SK-N-MC (cell line): ENCODE data around the gene FIBCD1.

Experiments used
- DNase-seq: peaks from one replicate; pipeline ENCODE4 v3.0.0-alpha.2; 2011; ENCODE audit warnings: low read depth, low spot score
- H3K27ac ChIP-seq: fragments of 200-600 bp; sonication (generic); 2 replicates; pipeline ENCODE4 v1.5.1; 2016; ENCODE audit warnings: mixed run types
- H3K36me3 ChIP-seq: fragments of 200-600 bp; sonication (generic); 2 replicates; pipeline ENCODE4 v1.6.1; 2017; ENCODE audit warnings: antibody characterized with exemption, low read length, mixed read lengths; ENCODE audit not compliant: insufficient read depth
- H3K4me3 ChIP-seq: fragments of 200-600 bp; sonication (generic); 2 replicates; pipeline ENCODE4 v1.5.1; 2016
- H3K9ac ChIP-seq: fragments of 200-600 bp; sonication (generic); 2 replicates; pipeline ENCODE4 v1.8.0; 2017; ENCODE audit warnings: mixed run types, mixed read lengths; ENCODE audit not compliant: insufficient read length
- H3K9me3 ChIP-seq: fragments of 200-600 bp; sonication (generic); 2 replicates; pipeline ENCODE4 v1.6.1; 2017; ENCODE audit warnings: low read depth, mild to moderate bottlenecking, antibody characterized with exemption, low read length, moderate library complexity, mixed read lengths
- EZH2 ChIP-seq: fragments of 200-600 bp; sonication (generic); IDR thresholded peaks from one replicate; pipeline ENCODE4 v1.6.1; 2017; ENCODE audit warnings: antibody characterized with exemption
- FOXP2 ChIP-seq: optimal IDR thresholded peaks from 2 replicates; pipeline ENCODE3; 2011; ENCODE audit warnings: mild to moderate bottlenecking, moderate library complexity; ENCODE audit not compliant: insufficient read depth; ENCODE audit errors: extremely low read length, control extremely low read depth
- POLR2AphosphoS5 ChIP-seq: IDR thresholded peaks from 2 replicates; pipeline ENCODE4 v1.6.1; 2012; ENCODE audit warnings: mild to moderate bottlenecking, low read depth, low read length, borderline replicate concordance

FIBCD1 gene

DNA sequence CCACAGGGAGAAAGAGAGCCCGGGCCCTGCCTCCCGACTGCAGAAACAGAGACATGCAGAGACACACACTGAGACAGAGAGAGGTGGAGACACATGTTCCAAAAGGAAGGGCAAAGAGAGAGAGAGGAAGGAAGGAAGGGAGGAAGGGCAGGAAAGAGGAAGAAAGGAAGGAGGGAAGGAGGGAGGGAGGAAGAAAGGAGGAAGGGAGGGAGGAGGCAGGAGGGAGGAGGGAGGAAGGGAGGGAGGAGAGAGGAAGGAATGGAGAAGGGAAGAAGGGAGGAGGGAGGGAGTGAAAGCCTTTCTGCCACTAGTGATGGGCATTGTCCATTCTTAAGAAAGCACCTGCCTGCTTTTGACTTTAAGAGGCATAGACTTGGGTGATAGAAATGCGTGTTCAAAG lies 31.8 kb upstream of the FIBCD1 start:
- Histone ChIP-seq H3K9ac (no peak overlapping the region), H3K4me3 (no peak overlapping the region), H3K9me3 (no peaks in the 10 kb centered on the region), H3K27ac (no peak overlapping the region), H3K36me3 (no peaks in the 10 kb centered on the region)
- no peak for TF ChIP-seq FOXP2
- TF ChIP-seq POLR2AphosphoS5, result no peak
- no peak for TF ChIP-seq EZH2
- no peak for DNase-seq

DNA sequence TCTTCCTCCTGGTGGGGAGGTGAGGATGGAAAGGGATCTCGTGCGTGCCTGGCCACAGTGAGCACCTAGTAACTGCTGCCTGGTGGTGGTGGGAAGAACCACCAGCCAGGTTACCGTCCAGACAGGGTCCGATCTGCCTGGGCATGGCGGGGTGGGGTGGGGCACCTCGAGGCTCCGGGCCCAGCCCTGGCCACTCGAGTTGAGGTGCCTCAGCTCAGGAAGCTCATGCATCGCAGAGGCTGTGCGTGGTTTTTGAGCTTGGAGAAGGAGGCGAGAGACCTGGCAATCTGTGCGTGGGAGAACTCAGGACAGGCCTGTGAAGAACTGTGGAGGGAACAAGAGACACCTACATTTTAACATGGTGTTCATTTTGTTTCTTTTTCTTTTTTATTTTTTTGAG lies 31.0 kb upstream of the FIBCD1 start:
- no peaks in the 10 kb centered on the region for H3K9me3 ChIP-seq
- no peak overlapping the region for H3K4me3 ChIP-seq
- H3K9ac ChIP-seq, result no peak overlapping the region
- H3K27ac ChIP-seq, result no peak overlapping the region
- DNase-seq, result no peak
- TF ChIP-seq FOXP2 (no peak), POLR2AphosphoS5 (no peak), EZH2 (no peak)
- no peaks in the 10 kb centered on the region for H3K36me3 ChIP-seq

DNA sequence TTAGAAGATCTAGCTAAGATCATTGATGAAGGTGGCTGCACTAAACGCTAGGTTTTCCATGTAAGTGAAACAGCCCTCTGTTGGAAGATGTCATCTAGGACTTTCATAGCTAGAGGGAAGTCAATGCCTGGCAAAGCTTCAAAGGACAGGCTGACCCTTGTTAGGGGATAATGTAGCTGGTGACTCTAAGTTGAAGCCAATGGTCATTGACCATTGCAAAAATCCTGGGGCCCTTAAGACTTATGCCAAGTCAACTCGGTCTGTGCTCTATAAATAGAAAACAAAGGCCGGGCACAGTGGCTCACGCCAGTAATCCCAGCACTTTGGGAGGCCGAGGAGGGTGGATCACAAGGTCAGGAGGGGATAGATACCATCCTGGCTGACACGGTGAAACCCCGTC lies 26.6 kb upstream of the FIBCD1 start:
- Histone ChIP-seq H3K9me3 (no peaks in the 10 kb centered on the region), H3K4me3 (no peak overlapping the region), H3K27ac (no peak overlapping the region), H3K9ac (no peak overlapping the region), H3K36me3 (no peaks in the 10 kb centered on the region)
- TF ChIP-seq EZH2 (no peak), POLR2AphosphoS5 (no peak), FOXP2 (no peak)
- no peak for DNase-seq

DNA sequence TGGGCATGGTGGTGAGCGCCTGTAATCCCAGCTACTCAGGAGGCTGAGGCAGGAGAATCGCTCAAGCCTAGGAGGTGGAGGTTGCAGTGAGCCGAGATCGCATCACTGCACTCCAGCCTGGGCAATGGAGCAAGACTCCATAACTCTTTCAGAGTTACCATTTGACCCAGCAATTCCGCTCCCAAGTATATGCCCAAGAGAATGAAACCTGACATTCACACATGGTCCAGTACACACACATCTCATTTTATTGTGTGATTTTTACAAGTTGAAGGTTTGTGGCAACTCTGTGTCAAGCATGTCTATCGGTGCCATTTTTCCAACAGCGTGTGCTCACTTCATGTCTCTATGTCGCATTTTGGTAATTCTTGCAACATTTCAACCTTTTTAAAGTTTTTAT lies 24.9 kb upstream of the FIBCD1 start:
- DNase-seq, result no peak
- H3K9ac ChIP-seq, result no peak overlapping the region
- no peaks in the 10 kb centered on the region for H3K9me3 ChIP-seq
- no peak overlapping the region for H3K4me3 ChIP-seq
- H3K36me3 ChIP-seq, result no peaks in the 10 kb centered on the region
- no peak overlapping the region for H3K27ac ChIP-seq
- TF ChIP-seq POLR2AphosphoS5 (no peak), EZH2 (no peak), FOXP2 (no peak)

DNA sequence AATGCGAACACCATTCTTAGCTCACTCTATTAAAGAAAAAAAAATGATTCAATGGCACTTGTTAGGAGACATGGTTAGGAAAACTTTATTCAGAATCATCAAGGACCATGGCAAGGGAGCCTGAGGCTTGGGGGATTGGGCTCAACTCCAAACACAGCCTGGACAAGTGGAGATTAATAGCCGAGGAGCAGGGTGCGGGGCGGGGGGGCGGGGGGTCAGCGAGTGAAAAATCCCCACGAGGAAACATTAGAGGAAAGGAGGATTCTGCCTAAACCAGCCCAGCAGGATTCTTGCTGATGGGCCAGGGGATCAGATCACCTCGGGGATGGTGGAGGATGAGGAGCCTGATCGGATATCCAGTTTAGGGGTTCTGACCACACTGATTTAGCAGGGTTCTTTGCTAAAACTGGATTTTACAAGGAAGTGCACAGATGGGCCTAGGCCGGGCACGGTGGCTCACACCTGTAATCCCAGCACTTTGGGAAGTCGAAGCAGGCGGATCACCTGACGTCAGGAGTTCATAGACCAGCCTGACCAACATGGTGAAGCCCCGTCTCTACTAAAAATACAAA lies 24.4 kb upstream of the FIBCD1 start:
- H3K9me3 ChIP-seq, result no peaks in the 10 kb centered on the region
- H3K9ac ChIP-seq, result no peak overlapping the region
- no peak overlapping the region for H3K27ac ChIP-seq
- no peak overlapping the region for H3K4me3 ChIP-seq
- no peak for TF ChIP-seq FOXP2
- no peak for TF ChIP-seq POLR2AphosphoS5
- TF ChIP-seq EZH2, result no peak
- no peaks in the 10 kb centered on the region for H3K36me3 ChIP-seq
- no peak for DNase-seq

DNA sequence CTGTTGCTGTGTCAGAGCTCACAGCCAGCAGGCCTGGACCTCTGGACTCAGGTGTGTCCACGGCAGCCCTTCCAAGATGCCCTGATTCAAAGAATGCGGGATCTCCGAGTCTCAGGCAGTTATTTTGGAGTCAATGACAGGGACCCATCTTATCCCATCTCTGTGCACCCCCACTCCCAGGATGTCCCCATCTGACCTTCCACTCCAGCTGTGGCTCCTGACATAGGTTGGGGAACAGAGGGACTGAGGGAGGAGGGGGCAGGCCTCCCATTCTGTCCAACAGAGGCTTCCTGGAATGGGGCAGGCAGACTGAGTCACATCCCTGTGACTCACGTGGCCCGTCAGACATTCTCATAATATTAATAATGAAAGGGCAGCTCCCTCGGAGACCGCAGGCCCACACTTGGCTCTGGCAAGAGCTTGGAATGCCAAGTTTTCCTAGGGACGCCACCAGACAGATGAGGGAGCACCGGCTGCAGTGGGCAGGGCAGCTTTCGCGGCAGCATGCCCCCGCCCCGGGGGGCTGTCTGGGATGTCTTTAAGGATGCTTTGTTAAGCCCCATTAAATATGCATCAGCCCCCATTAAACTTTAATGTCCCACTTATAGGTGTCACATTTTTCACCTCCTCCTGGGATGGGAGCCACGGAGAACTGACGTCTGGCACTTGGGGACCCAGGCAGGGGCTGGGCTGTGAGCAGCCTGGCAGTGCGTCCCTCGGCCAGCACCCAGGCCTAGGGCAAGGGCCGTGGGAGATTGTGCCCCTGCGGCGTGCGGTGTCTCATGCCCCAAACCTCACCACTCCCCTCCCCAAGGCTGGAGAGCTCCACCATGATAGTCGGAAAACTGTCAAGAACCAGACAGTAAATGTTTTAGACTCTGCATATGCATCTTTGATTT lies 23.6 kb upstream of the FIBCD1 start:
- DNase-seq, result no peak

DNA sequence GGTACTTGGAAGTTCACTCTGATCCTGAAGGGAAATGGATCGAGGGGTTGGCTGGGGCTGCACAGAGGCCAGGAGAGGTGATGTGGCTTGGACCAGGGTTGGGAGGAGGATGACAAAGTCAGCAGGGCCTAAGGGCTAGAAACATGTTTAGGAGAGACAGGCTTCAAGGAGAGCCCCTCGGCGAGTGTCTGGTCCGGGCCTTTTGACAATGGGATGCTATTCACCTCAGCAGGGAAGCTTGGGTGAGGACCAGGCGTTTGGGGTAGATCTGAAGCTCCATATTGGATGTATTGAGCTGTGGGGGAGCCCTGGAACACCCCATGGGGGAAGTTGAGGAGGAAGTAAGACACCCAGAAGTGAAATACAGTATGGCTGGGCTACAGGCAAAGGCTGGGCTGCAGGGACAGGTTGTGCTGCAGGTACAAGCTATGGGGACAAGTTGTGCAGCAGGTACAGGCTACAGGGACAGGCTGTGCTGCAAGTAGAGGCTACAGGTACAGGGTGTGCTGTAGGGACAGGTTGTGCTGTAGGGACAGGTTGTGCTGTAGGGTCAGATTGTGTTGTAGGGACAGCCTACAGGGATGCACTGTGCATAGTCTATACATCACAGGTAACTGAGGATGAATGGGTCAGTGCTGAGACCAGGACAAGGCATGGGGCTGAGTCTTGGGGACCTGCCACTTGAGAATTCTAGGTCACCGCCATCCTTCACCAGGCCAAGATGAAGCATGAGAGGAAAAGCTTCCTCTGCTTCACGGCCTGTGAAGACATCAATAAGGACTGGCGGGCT lies 22.7 kb upstream of the FIBCD1 start:
- Histone ChIP-seq H3K27ac (no peak overlapping the region), H3K9ac (no peak overlapping the region), H3K36me3 (no peaks in the 10 kb centered on the region), H3K4me3 (no peak overlapping the region), H3K9me3 (no peaks in the 10 kb centered on the region)
- TF ChIP-seq FOXP2, result no peak
- no peak for TF ChIP-seq EZH2
- TF ChIP-seq POLR2AphosphoS5, result no peak
- DNase-seq, result no peak

More for the DNA sequence above, 23.6 kb upstream of the FIBCD1 start:
- Histone ChIP-seq H3K9ac (no peak overlapping the region), H3K36me3 (no peaks in the 10 kb centered on the region), H3K4me3 (no peak overlapping the region), H3K27ac (no peak overlapping the region), H3K9me3 (no peaks in the 10 kb centered on the region)
- no peak for TF ChIP-seq EZH2
- TF ChIP-seq FOXP2, result no peak
- no peak for TF ChIP-seq POLR2AphosphoS5

DNA sequence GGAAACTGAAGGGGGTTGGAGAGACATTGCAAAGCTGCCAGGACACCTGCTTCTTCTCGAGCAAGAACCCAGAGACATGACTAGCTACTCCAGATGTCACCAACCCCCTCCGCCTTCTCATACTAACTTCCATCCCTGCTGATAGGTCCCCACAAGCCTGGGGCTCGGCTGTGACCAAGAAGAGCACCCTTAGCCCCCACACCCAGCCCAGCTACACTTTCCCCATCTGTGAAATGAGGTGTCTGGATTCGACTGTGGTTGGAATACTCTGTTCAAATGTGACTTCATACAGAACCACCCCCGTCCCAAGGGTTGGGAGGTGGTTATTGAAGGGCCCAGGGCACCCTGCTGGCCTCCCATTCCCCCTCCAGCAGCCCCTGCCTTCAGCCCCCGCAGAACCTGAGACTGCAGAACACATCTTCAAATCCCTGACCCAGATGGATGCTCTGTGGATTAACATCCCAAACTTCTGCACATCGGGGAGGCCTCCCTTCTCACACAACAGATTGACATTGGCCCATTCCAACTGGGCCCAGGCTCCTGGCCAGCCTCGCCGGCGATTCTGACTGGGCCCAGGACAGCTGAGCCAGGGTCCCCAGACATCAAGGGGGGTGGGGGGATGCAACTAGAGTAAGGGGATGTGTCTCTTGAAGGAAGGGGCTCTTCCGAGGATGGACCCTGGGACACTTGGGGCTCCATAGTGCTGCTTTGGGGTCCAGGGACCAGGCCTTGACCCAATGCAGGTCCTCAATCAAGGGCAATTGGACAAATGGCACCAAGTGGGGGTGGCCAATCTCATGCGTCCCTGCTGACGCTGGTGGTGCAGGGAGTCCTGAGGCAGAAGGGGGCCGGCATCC lies 21.7 kb upstream of the FIBCD1 start:
- Histone ChIP-seq H3K36me3 (no peaks in the 10 kb centered on the region), H3K9ac (no peak overlapping the region), H3K4me3 (no peak overlapping the region), H3K27ac (no peak overlapping the region), H3K9me3 (no peaks in the 10 kb centered on the region)
- TF ChIP-seq POLR2AphosphoS5 (no peak), FOXP2 (no peak), EZH2 (no peak)
- DNase-seq, result no peak
